Muscle of back (tissue), 13 donors: ENCODE measurements around the gene PHC1. TPM values are rescaled to one million over a fixed set of nuclear protein-coding genes. Genes with fewer than 3 reads are reported as not detected.
"Not testable (repeated sequence)": the region's sequence is repeated elsewhere in the genome, so short reads cannot be mapped to it uniquely, and the experiment has no call there.

Source experiments
- DNase-seq, 3 donors: peaks; one replicate each; pipeline versions ENCODE4 v3.0.0 to v3.0.0-alpha.2; 2013
- long read RNA-seq, 9 donors: transcript quantifications; one replicate each; lab custom pipeline, GENCODE V29; 2026
- polyA plus RNA-seq, 10 donors: library from polyadenylated mRNA; unstranded; fragments of 120-200 nt; gene quantifications; one replicate each; pipeline ENCODE4 v1.2.1, GENCODE V29; 2013; ENCODE audit not compliant: insufficient read length in 10 of 10

PHC1 gene
- 10 to 100 TPM; 30.7 to 56.5 (median 39.0) TPM for polyA plus RNA-seq
- long read RNA-seq, donor 1, partial matches to known transcripts, result 14 of 15 reads
- long read RNA-seq, donor 1, other reads (novel, unspliced or antisense), result 0 of 15 reads
- long read RNA-seq, donor 2, partial matches to known transcripts, result 6 of 6 reads
- long read RNA-seq, donor 2, other reads (novel, unspliced or antisense), result 0 of 6 reads
- long read RNA-seq, donor 3, result 0 reads
- long read RNA-seq, donor 4, result 0 reads
- long read RNA-seq, donor 5, partial matches to known transcripts, result 46 of 46 reads
- long read RNA-seq, donor 5, other reads (novel, unspliced or antisense), result 0 of 46 reads
- long read RNA-seq, donor 6, partial matches to known transcripts, result 35 of 35 reads
- long read RNA-seq, donor 6, other reads (novel, unspliced or antisense), result 0 of 35 reads
- long read RNA-seq, donor 7, partial matches to known transcripts, result 19 of 35 reads
- long read RNA-seq, donor 7, other reads (novel, unspliced or antisense), result 15 of 35 reads
- long read RNA-seq, donor 8, partial matches to known transcripts, result 9 of 29 reads
- long read RNA-seq, donor 8, other reads (novel, unspliced or antisense), result 20 of 29 reads
- long read RNA-seq, donor 9, partial matches to known transcripts, result 8 of 8 reads
- long read RNA-seq, donor 9, other reads (novel, unspliced or antisense), result 0 of 8 reads

GRCh38 chr12:8914033-8914715 is at the start of gene PHC1:
Gene PHC1 (plus strand): TSS chr12:8914509. CDS start chr12:8917678, 3,169 bp downstream.
- peak; percentile 76 to 95 (median 91) for DNase-seq

- no peak for DNase-seq
These were observed 47.9 kb upstream of the PHC1 start for GRCh38 chr12:8866429-8866828.

- no peak for DNase-seq
These were observed 47.3 kb upstream of the PHC1 start for GRCh38 chr12:8867009-8867408.

GRCh38 chr12:8867786-8868185 is 46.5 kb upstream of the PHC1 start:
- DNase-seq, result no peak

- no peak for DNase-seq
These were observed 43.7 kb upstream of the PHC1 start for GRCh38 chr12:8870586-8870985.

GRCh38 chr12:8871068-8871467 is 43.2 kb upstream of the PHC1 start:
- DNase-seq, result peak; percentile 20 to 59 (median 49)

- DNase-seq, result no peak
These were observed 37.4 kb upstream of the PHC1 start for GRCh38 chr12:8876887-8877286.

GRCh38 chr12:8886502-8887284 is 27.6 kb upstream of the PHC1 start:
- no peak for DNase-seq

- no peak for DNase-seq
These were observed 27.0 kb upstream of the PHC1 start for GRCh38 chr12:8887285-8887715.

- DNase-seq, result peak; percentile 64 to 89 (median 82)
These were observed 23.8 kb upstream of the PHC1 start for GRCh38 chr12:8890313-8891085.

GRCh38 chr12:8891976-8892375 is 22.3 kb upstream of the PHC1 start:
- DNase-seq, result no peak

- DNase-seq, result no peak
These were observed 19.9 kb upstream of the PHC1 start for GRCh38 chr12:8894378-8894777.

GRCh38 chr12:8894986-8895385 is 19.3 kb upstream of the PHC1 start:
- no peak for DNase-seq

GRCh38 chr12:8897081-8897480 is 17.2 kb upstream of the PHC1 start:
- DNase-seq, result no peak

GRCh38 chr12:8899830-8900229 is 14.5 kb upstream of the PHC1 start:
- no peak for DNase-seq

- not testable (repeated sequence) for DNase-seq
These were observed 11.6 kb upstream of the PHC1 start for GRCh38 chr12:8902703-8903102.

- DNase-seq, result no peak
These were observed 10.7 kb upstream of the PHC1 start for GRCh38 chr12:8903646-8904045.

GRCh38 chr12:8904665-8905064 is 9.6 kb upstream of the PHC1 start:
- DNase-seq, result no peak

- DNase-seq, result no peak
These were observed 8.8 kb upstream of the PHC1 start for GRCh38 chr12:8905546-8905945.

GRCh38 chr12:8906266-8907180 is 7.8 kb upstream of the PHC1 start:
- no peak for DNase-seq
